GM21723 (cell line): ENCODE results near the gene LCN2.
A peak's percentile ranks its signal among the peaks of the same experiment; 100 is the strongest.

Experiments used
- ATAC-seq: cut with Tn5 transposase; IDR thresholded peaks from one replicate; pipeline ENCODE4 v1.9.1; 2021; ENCODE audit warnings: mild to moderate bottlenecking, moderate library complexity; ENCODE audit not compliant: unreplicated experiment

LCN2 gene

DNA sequence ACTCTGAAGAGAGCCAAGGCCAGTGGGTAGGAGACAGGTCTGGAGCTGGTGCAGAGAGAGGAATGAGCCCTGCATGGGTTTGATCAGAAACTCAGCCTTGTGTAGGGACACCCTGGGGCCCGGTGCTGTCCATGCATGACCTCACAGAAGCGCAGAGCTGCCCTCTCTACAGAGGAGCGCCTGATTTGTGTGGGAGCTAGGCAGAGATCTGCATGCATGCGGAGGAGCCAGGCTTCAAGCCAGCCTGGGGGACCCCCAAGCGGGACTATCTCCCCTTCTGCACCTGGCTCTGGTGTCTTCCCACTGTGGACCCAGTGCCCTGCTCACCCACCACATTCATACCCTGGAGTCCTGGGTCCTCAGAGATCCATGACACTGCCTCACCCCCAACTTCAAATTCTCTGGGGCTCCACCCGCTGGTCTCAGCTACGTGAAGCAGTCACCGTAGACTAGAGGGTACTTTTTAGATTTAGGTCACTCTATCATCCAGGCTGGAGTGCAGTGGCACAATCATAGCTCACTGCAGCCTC is 2.6 kb upstream of the LCN2 start:
- ATAC-seq = no peak

DNA sequence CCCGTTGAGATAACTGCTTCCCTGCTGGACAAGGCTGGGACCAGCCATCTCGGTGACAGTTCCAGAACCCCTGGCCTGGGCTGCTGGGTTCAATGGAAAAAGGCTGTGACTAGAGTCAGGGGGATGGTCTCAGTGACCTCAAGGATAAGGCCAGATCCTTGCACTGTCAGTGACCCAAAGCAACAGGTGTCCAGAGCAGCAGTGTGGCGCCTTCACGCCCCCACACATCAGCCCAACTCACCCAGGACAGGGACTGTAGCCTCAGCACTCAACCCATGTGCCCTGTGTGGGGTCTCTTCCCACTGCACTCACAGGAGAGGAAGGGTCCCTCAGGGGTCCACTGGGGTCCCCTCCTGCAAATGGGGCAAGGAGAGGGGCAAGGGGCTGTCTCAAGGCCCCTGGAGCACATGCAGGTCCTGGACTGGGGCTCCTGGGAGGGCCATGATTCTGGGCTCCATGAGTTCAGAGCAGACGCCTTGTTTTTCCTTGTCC is 698 bp upstream of the LCN2 start:
- ATAC-seq = no peak

DNA sequence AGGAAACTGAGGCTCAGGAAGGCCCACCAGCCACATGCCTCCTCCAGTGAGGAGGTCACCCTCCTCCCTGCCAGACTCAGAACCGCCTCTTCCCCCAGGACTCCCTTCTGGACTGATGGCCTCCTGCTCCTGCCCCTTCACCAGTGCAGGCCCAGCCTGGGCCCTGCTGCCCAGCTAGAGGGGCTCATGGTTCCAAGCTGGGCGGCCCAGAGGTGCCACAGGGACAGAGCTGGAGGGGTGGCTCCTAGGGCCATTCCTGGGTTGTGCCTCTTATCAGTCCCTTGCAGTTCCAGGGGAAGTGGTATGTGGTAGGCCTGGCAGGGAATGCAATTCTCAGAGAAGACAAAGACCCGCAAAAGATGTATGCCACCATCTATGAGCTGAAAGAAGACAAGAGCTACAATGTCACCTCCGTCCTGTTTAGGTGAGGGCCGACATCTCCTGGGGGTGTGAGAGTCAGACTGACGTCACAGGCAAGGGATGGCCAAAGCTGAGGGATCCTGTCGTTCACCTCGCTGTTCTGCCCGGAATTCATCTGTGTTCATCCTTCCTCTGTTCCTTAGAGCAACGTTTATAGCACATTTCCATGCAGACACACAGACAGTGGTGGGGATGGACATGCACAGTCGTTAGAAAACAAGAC is 819 bp downstream of the LCN2 start:
- ATAC-seq = no peak

DNA sequence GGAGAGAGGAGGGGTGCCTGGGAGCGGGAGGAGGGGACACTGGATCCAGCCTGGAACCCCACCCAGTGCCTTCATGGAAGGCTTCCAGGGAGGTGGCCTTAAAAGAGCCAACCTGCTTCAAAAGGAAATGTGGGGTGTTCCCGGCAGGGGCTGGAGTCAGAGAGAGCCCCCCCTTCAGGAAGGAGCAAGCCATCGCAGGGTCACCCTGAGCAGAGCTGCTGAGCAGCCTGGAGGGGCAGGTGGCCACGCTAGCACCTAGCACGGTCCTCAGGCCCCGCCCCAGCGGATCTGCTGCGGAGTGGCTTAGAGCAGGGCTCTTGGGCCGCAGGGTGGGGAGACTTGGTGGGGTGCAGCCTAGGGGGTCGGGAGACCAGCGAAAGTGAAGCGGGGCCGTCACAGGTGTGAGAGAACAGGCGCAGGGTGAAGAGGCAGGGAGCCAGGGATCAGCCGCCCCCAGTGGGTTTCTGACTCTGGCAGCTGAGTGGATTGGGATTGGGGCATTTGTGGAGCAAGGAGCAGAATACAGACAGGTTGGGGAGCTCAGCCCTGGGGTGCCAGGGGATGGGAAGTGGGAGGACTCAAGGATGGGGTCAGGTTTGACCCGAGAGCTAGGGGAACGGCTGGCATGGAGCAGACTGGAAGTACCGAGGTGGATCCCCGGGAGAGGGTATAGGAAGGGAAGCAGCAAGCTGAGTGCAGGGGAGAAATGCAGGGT is 1.5 kb downstream of the LCN2 start:
- no peak for ATAC-seq

DNA sequence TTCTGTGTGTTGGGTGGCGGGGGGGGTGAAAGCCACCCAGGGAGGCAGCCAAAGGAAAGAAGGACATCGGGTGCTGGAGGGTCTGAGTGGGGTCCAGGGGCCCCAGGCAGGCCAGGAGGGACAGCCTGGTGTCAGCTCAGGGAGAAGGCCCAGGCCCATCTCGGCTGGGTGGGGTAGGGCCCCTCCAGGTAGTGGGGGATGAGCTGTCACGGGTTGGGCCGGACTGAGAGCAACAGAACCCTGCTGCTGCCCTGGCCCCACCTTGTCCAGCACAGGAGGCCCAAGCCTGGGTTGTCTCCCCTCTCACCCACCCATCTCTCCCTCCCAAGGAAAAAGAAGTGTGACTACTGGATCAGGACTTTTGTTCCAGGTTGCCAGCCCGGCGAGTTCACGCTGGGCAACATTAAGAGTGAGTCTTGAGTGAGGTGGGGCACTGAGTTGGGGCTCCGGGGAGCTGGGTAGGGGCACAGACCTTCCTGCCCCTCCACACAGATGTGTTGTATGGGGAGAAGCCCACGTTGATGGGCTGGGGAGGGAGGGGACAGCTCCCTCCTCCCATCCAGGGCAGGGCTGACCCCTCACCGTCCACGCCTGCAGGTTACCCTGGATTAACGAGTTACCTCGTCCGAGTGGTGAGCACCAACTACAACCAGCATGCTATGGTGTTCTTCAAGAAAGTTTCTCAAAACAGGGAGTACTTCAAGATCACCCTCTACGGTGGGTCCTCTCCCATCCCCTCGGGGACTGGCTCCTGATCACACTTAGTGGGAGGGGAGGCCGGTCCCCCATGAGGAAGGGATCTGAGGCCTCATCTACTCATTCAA is 2.3 kb downstream of the LCN2 start:
- no peak for ATAC-seq

DNA sequence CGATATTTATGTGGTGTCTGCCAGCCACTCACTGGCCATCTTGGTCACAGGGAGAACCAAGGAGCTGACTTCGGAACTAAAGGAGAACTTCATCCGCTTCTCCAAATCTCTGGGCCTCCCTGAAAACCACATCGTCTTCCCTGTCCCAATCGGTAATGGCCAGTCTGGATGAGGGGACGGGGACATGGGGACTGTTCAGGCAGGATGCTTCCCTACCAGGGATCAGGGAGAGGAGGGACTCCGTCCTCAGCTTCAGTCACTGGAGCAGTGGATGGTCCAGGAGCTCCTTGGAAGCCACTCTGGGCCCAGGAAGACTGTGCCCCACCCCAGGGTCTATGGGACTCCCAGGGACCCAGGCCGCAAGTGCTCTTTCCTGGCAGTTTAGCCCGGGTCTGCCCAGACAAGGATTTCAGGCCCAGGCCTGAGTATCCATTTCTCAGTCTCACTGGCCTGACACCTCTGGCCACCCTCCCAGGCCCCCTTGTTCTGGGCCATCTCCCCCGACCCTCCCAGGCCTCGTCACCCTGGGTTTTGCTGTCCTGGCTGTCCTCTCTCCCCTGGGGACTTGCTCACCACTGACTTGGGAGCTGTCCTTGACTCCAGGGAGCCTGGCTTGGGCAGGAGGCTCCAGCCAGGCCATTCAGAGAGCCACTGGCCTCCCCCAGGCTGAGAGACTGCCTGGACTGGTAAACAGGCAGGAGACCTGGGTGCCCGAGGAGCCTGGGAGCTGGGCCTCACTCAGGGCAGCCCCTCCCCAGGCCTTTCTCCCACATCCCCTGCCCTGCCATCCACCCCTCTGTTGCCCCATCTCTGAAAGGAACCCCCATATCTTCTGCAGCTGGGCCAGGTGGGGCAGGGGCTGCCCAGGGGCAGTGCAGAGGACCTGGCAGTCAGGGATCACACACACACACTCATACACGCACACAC is 3.1 kb downstream of the LCN2 start:
- no peak for ATAC-seq

DNA sequence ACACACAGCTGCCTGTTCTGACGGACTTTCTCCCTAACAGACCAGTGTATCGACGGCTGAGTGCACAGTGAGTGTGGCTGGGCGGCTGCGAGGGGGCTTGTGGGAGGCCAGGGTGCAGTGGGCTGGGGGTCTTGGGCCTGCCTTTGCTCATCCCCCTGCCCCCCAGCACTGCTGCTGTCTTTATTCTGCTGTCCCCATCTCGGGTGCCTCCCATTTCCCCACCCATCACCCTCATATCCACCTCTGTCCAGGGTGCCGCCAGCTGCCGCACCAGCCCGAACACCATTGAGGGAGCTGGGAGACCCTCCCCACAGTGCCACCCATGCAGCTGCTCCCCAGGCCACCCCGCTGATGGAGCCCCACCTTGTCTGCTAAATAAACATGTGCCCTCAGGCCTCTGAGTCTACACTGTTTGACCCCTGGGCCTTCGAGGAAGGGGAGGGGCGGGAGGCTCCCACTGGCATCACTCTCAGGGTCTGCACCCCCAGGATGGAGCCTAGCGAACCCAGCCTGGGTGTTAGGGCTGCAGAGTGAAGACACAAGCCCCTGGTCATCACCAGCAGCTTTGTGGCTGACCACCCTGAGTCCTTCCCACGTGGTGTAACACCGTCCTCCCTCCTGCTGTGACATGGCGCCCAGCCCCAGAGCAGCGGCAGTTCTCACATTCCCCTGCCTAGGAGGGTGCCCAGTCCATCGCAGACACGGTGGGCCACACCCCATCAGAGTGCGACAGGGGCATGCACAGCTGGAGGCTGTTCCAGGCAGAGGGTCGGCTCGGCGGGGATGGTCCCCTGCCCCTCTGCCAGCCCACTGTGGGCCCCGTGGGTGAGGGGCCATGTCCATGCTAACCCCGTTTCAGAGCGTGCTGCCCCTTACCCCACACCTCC is 4.0 kb downstream of the LCN2 start:
- ATAC-seq = no peak

DNA sequence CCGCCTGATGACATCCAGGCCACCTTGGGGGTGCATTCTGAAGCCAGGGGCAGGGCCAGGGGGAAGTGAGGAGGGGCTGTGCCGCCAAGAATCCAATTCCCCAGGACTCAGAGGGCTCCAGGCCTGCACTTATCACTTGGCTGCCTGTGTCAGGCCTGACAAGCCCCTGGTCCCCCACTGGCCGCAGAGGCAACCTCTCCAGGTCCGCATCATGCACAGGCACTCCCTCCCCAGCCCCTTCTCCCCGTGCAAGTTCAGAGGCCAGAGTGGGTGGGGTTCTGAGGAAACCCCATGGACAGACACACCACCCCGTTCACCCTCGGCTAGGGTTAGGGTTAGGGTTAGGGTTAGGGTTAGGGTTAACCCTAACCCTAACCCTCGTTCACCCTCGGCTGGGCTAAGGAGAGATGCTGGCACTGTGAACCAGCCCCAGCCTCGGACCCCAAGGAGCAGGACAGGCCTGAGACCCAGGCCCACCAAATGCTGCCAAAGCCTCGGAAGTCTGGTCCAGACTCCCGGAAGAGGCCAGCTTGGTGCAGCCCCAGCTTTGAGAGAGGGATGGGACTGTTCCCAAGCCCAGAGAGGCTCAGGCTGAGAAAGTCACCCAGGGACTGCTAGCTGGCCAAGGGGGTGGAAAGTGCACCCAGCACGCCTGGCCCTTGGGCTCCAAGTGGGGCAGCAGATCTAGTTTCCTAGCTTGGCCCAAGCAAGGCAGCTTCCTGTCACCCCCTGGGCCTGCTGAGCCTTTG is 4.9 kb downstream of the LCN2 start:
- no peak for ATAC-seq

DNA sequence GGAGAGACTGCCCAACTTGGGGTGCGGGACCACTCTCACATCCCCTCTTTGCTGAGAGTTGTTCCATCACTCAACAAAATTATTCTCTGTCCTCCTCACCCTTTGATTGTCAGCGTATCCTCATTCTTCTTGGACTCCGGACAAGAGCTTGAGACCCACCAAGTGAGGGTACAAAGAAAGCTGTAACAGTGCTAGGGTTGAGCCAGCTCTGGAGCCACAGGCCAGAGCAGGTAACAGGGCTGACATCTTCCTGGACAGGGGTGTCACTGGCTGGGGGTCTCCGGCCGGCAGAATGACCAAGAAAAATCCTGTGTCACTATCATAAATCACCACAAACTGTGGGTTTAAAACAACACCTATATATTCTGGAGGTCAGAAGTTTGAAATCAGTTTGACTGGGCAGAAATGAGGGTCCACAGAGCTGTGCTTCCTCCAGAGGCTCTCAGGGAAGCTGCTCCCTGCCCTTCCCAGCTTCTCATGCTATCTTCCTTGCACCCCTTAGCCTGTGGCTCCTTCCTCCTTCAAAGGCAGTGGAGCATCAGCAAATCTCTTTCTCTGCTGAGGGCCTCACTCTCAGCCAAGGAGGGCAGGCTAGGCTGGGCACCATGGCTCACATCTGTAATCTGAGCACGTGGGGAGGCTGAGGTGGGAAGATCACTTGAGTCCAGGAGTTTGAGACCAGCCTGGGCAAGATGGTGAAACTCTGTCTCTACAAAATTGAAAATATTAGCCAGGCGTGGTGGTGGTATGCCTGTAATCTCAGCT is 6.7 kb downstream of the LCN2 start:
- no peak for ATAC-seq

DNA sequence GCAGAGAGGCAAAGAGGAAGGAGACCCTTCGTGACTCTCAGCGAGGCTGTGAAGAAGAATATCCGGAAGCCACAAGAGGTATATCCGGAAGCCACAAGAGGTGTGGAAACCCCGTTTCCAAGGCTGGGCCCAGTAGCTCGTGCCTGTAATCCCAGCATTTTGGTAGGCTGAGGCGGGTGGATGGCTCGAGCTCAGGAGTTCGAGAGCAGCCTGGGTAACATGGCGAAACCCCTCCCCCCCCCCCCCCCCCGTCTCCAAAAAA is 10.2 kb downstream of the LCN2 start:
- peak; percentile 19 for ATAC-seq

DNA sequence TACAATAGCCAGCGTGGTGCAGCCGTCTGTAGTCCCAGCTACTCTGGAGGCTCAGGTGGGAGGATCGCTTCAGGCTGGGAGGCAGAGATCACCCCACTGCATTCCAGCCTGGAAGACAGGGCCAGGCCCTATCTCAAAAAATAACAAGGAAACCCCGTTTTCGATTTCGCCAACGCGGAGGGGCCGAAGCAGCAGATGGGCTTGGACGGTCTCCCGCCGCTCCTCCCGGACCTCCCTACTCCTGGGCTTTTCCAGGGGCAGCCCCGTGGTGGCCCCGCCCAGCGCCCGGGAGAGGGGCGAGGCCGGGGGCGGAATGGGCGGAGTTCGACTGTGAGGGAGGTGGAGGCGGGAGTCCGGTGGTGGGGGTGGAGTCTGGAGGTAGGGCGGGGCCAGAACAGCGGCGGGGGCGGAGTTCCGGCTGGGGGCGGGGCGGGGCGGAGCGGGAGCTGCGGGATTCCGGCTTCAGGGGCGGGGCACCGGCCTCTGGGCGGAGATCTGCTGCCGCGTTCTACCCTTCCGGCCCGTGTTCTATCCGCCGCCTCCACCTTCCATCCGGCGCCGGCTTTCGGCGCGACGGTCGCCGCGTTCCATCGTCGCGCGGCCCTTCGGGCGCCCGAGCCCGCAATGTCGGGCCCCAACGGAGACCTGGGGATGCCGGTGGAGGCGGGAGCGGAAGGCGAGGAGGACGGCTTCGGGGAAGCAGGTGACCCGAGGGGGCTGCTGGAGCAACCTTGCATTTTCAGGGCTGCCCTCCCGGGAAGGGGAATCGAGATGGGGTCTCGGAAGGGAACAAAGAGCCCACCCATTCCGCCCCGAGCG is 10.7 kb downstream of the LCN2 start, which contains the start of gene BBLN:
Gene BBLN (plus strand): TSS at position 482 of the 819 bp plus-strand sequence. CDS start 143 bp downstream, at position 625.
- peak; percentile 78 for ATAC-seq

DNA sequence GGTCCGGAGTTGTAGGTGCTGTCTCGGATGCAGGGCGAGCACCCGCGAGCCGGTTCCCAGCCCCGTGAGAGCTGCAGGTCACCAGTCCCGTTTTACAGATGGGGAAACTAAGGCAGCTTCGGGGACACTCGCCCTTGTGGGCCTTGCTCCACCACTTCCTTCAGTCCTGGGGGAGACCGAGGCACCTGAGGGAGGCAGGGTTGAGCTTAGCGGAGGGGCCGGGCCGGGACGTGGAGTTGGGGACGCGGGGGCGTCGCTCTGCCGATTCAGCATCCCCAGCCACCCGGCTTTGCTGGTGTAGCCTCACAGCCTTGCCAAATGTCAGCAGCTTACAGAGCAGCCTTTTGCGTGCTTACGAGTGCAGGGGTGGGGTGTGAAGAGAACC is 11.3 kb downstream of the LCN2 start:
- ATAC-seq = peak; percentile 26

DNA sequence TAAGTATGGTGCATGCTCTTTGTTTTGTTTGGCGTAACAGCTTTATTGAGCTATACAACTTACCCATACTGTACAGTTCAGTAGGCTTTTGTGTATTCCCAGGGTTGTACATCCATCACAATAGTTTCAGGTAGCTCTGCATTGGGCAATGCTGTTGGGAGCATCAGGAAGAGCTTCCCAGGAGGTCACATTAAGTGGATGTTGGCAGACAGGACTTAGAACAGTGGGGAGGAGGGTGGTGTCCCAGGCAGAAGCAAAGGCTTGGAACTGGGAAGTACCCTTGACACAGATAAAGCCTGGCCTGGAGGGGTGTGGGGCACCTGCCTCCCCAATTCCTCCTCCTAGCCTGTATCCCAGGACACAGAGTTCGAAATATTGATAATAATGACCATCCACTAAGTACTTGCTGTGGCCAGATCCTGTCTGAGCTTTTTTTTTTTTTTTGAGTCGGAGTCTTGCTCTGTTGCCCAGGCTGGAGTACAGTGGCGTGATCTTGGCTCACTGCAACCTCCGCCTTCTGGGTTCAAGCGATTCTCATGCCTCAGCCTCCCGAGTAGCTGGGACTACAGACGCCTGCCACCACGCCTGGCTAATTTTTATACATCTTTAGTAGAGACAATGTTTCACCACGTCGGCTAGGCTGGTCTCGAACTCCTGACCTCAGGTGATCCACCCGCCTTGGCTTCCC is 12.1 kb downstream of the LCN2 start:
- ATAC-seq = no peak

DNA sequence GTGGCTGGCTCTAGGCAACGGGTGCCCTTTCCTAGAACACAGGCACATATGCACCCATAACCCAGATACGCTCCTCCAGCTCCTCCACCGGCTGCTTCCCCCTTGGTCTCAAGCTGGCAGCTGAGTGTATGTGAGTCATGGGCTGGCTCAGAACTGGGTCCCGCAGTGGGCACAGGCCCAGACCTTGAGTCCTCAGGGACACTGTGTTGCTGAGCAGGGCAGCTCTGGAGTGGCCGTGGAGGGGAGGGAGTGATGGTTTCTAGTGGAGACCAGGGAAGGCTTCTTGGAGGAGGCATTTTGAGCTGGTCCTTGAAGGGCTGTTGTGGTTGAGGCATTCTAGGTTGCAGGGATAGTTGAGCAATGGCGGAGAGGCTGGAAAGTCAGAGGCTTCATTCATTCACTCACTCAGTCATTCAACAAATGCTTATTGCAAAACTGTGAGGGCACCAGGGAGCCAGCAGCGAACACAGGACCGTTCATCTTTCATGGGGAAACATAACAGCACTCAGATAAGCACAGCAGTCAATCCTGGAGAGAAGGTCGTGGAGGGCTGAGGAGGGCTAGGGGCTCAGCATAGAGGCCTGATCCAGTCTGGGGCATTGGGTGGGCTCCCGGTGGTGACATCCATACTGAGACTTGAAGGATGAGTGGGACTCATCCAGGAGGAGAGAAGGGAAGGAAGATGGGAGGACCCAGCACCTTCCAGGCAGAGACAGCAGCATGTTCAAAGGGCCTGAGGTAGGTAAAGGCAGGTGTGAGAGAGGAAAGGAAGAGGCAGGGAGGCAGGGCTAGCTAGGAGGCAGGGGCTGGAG is 13.2 kb downstream of the LCN2 start:
- ATAC-seq = no peak

DNA sequence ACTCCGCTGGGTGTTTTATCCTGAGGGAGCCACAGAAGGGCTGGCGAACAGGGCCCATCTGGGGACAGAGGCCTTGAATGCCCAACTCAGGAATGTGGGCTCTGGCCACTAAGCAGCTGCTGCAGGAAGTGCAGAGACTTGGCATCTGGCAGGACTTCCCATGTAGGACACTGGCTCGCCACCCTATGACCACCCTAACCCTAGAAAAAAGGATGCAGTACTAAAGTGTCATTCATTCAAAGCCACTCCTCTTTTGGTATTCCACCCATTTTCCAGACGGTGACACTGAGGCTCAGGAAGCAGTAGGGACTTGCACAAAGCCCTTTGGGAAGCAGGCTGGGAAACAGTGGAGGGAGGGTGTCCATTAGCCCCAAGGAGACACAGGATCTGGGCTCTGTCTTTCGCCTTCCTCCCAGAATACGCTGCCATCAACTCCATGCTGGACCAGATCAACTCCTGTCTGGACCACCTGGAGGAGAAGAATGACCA is 13.8 kb downstream of the LCN2 start:
- no peak for ATAC-seq
